Activated CD8-positive, alpha-beta memory T cell treated with anti-CD3 and anti-CD28 coated beads, Interleukin-2, amount 50 U/mL, for 24 hours (primary cell): Measurements from ENCODE around the gene RND2.

ENCODE experiments used
- DNase-seq: peaks from one replicate; pipeline ENCODE4 v3.0.0-alpha.2; 2020; ENCODE audit errors: extremely low read depth

Gene RND2

GRCh38 chr17:43079641-43080302, 54.7 kb downstream of the RND2 start:
- DNase-seq: no peak
